ENCODE data around the gene CATSPERZ. TPM values are rescaled to one million over a fixed set of nuclear protein-coding genes. Genes with fewer than 3 reads are reported as not detected.

The CATSPERZ gene
- total RNA-seq, 2 donors from 2014 or later, result not detected

GRCh38 chr11:64353715-64354506 is 53.8 kb downstream of the CATSPERZ start:
- H3K4me3 Mint-ChIP-seq, result no peak overlapping the region

More at GRCh38 chr11:64353715-64354506, 53.8 kb downstream of the CATSPERZ start:
- H3K9me3 Mint-ChIP-seq, result no peaks in the 10 kb centered on the region
- ATAC-seq (replicated peaks), result no peak
- H3K27ac Mint-ChIP-seq, result no peak overlapping the region
- peaks cover 12% of the 10 kb centered on the region for H3K4me1 Mint-ChIP-seq
- H3K27me3 Mint-ChIP-seq, result no peaks in the 10 kb centered on the region
- H3K36me3 Mint-ChIP-seq (ENCODE audit: low read depth), result peaks cover 29% of the 10 kb centered on the region

Other genes with a start within 250 kb of the CATSPERZ start
- 1 to 10 TPM; 5.4 to 9.6 TPM for gene MACROD1, start 134.2 kb upstream of the CATSPERZ start, total RNA-seq
- 100 to 1,000 TPM; 259 to 462 TPM for gene STIP1, start 114.2 kb upstream of the CATSPERZ start, total RNA-seq
- 100 to 1,000 TPM; 172 to 191 TPM for gene FERMT3, start 93.6 kb upstream of the CATSPERZ start, total RNA-seq
- gene TRPT1, start 74.2 kb upstream of the CATSPERZ start, total RNA-seq, result 10 to 100 TPM; 20.3 to 48.4 TPM
- gene NUDT22, start 74.1 kb upstream of the CATSPERZ start, total RNA-seq, result 10 to 100 TPM; 77.4 to 98.4 TPM
- gene DNAJC4, start 69.8 kb upstream of the CATSPERZ start, total RNA-seq, result 10 to 100 TPM; 19.9 to 39.7 TPM
- 10 to 100 TPM; 74.1 to 83.5 TPM for gene VEGFB, start 65.8 kb upstream of the CATSPERZ start, total RNA-seq
- gene FKBP2, start 59.3 kb upstream of the CATSPERZ start, total RNA-seq, result 10 to 100 TPM; 16.3 to 45.2 TPM
- 100 to 1,000 TPM; 236 to 276 TPM for gene PPP1R14B, start 53.4 kb upstream of the CATSPERZ start, total RNA-seq
- gene PLCB3, start 48.8 kb upstream of the CATSPERZ start, total RNA-seq, result 10 to 100 TPM; 13.1 to 22.8 TPM
- 10 to 100 TPM; 21.5 to 38.5 TPM for gene BAD, start 15.7 kb upstream of the CATSPERZ start, total RNA-seq
- gene GPR137, start 14.5 kb upstream of the CATSPERZ start, total RNA-seq, result 10 to 100 TPM; 40.6 to 41.4 TPM
- not detected for gene KCNK4, start 9.1 kb upstream of the CATSPERZ start, total RNA-seq
- 10 to 100 TPM; 31.2 to 55.7 TPM for gene ESRRA, start 5.2 kb downstream of the CATSPERZ start, total RNA-seq
- 100 to 1,000 TPM; 157 to 218 TPM for gene TRMT112, start 17.2 kb downstream of the CATSPERZ start, total RNA-seq
- 100 to 1,000 TPM; 124 to 164 TPM for gene PRDX5, start 17.8 kb downstream of the CATSPERZ start, total RNA-seq
- gene CCDC88B, start 39.8 kb downstream of the CATSPERZ start, total RNA-seq, result 100 to 1,000 TPM; 120 to 125 TPM
- 10 to 100 TPM; 14.8 to 33.3 TPM for gene RPS6KA4, start 58.8 kb downstream of the CATSPERZ start, total RNA-seq

Data from activated T-helper 17 cell treated with anti-CD3 and anti-CD28 coated beads, Interleukin-2, amount 50 U/mL, for 72 hours (primary cell).